Hepatic stellate cell (primary cell): ENCODE data around the gene ABLIM3.

ENCODE experiments used
- DNase-seq: peaks from one replicate; pipeline ENCODE4 v3.0.0; 2011; ENCODE audit warnings: low spot score

ABLIM3 gene

DNA sequence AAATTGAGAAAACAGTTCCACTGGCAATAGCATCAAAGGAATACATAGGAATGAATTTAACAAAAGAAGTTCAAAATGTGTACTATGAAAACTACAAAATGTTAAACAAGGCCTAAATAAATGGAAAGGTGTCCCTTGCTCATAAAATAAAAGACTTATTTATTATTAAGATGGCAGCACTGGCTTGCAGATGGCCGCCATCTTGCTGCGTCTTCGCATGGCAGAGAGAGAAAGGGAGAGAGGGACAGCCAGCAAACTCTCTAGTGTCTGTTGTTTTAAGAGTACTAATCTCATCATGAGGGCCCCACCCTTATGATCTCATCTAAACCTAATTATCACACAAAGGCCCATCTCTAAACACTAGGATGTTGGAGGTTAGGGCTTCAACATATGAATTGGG, 47.1 kb downstream of the ABLIM3 start:
- no peak for DNase-seq

DNA sequence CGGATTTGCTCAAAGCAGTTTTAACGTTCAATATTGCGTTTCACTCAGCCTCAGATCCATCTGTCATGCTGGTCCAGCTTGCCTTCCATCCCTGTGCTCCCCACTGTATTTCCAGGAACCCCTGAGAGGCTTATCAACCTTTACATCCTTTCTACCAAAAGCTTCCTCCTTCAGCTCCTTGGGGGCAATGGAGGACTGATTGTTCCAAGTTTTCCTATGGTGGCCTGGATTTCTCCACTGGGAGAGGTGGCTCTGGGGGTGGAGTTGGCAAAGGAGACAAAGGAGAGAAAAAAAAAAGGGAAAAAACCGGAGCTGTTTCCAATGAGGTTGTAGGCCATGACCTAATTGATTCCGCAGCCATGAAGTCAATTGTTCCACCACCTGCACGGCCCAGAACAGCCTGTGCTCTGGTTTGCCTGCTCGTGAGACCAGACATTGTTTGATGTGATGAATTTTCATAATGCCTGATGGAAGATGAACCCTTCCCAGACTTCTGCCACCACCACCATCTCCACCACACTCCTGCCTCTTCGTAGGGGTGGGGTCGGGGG, 54.1 kb downstream of the ABLIM3 start:
- no peak for DNase-seq

DNA sequence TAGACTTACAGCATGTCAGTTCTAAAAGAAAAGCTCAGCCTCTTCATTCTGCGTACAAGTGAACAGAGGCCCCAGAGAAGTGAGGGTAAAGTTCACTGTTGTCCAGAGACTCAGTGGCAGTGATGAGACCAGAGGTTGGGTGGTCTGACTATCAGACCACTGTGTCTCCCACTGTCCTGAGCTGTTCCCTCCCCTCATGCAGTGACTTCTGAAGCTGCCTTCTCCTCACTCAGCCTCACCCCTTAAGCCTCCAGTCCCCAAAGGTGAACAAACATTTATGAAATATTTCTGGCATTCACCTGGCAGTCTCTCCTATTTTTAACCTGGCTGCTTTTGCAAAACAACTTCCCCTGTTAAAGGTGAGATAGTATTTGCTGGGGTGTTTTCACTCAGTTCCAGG, 54.7 kb downstream of the ABLIM3 start:
- DNase-seq, result no peak

DNA sequence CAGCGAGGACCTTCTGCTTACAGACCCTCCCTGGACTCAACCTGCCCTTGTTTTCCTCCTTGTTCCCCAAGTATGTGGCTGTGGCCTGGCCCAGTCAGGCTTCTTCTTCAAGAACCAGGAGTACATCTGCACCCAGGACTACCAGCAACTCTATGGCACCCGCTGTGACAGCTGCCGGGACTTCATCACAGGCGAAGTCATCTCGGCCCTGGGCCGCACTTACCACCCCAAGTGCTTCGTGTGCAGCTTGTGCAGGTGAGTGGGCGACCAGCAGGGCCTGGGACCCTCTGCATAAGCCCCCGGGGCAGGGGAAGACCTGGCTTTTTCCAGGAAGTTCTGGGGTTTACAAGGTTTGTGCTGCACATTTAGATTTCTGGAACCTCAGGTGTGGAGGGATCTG, 56.9 kb downstream of the ABLIM3 start:
- DNase-seq, result no peak

DNA sequence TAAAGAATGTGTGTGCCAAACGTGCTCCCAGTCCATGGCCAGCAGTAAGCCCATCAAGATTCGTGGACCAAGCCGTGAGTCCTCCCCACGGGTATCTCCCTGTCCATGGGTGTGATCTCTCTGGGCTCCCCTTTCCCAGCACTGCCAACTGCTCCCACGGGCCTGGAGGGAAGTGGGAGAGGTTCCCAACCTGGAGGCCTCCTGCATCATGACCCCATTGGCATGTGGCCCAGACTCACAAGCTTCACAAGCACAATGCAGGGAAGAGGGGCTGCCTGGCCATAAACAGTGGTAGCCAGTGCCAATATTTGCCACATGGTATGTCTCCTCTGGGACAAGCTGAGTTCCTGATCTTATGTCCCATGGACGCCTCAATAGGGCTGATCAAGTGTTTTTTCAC, 59.1 kb downstream of the ABLIM3 start:
- DNase-seq, result no peak

DNA sequence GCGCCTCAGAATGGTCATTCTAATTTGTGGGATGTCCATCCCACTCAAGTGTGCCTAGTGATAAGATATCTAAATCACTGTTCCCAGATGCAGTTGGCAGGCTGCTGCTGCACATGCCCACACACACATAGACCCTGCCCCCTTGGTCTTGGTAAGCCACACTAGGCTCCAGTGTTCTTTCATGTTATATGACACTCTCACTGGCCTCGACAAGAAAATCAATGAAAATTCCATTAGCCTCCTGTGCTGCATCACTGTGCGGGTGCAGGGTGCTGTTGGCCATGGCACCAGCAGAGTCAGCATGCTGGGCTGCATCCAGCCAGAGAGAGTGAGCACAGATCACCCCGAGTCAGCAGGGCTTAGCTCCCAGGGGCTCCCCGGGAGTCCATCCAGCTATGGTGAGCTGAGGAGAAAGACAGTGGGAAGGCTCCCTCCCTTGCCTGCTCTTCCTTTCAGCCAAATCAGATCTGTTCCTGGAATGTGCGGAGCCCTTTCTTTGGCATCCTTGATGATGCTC, 59.9 kb downstream of the ABLIM3 start:
- DNase-seq, result no peak

DNA sequence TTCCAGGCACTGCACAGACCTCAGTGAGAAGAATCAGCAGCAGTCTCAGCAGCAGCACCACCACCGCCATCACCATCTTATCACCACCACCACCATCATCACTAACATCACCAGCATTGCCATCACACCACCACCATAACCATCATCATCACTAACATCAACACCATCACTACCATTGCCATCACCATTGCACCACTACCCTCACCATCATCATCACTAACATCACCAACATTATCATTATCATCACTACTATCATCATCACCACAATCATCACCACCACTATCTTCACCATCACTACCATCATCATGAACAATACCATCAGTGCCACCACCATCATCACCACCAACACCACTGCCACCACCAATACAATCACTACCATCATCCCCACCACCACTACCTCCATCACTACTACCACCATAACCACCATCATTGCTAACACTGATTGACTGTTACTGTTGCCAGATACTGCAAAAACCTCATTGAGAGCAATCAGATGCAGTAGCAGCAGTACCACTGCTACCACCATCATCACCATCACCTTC, 61.7 kb downstream of the ABLIM3 start:
- DNase-seq, result no peak

DNA sequence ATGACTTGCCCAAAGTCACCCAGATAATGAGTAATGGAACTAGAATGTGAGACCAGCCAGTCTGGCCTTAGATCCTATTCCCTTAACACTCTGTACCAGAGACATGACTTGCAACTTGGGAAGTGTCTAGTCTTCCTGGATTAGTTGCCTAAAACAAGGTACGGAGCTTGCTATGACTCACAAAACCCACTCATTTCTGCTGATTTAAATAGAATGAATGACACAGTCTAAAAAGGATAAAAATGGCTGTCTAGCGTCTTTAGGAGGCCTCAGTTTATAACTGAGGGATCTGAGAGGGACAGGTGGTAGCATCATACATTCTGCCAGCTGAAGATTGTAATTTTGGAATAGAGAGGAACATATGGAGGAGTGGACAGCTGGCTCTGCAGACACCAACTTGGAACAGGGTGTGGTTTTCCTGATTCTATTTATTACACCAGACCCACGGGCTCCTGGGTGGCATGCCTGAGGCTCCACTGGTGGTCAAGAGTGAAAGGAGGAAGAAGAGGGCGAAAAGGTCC, 62.7 kb downstream of the ABLIM3 start:
- no peak for DNase-seq

DNA sequence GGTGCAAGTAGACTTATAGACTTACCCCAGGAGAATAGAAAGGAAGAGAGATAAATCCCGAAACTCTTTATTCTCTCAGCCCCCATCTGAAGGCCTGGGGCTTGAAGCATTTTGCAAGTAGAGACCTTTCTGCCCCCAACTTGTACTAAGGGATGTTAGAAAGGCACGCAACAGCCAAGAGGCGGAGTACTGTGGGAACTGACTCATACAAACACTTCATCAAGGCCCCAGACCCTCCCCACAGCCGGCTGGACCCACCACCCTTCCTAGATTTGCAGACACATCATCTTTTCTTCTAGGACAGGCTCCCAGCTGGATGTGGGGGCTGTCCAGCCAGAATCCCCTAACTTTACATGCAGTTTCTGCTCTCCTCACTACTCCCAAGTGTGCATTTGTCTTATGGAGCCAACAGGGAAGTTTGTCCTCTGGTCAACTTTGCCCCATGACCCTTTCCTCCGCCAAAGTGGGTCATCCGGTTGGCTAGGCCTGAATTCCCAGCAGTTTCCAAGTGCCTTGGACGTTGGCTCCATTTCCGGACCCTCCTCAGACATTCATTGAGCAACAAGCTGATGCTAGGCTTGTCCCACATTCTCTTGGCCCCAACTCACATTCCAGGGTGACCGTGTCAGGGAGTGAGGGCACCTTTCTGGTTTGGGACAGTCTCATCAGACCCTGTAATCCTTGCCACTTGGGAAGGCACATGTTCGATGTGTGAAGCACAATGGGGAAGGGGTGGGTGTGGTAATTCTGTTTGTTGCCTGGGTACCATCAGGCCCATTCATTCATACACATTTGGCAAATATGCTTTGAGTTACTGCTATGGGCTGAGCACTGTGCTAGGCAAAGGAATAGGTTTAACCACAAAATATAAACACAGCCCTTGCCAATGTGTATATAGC, 64.6 kb downstream of the ABLIM3 start:
- DNase-seq, result peak; percentile 53

DNA sequence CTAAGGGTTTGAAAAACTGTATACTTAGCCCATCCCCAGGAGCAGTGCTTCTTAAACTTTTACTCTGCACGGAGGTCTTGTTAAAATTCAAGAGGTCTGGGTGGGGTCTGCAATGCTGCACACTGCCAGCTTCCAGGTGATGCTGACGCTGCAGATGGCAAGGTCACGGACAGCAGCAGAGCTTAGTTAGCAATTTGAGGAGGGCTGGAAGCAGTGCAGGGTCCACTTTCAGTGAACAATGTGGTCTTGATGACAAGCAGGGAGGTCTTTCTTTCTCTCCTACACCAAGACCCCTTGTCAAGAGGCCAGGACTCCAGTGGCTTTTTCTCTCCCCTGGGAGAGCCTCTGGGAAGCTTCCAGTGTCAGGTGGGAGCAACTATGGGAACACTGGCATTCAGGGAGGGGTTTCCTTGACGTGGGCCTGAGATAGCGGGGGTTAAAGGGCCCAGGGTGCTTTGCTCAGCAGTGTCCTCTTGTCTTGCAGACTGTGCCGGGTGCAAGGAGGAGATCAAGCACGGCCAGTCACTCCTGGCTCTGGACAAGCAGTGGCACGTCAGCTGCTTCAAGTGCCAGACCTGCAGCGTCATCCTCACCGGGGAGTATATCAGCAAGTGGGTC, 65.3 kb downstream of the ABLIM3 start:
- DNase-seq, result no peak

DNA sequence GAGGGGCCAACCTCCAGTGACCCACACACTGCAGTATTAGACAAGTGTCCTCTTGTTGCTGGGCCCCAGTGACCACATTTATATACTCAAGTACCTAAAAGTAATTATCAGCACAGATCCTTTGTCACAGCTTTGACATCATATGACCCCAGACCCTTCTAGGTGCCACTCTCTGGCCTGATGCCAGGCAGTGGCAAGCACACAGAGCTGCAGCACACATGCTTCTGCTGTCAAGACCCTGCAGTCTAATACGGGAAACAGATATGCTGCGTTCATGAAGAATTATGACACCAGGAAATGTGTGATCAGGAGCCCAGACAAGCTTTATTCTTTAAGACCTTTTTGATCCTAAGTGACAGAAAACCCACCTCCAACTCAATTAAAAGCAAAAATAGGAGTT, 66.5 kb downstream of the ABLIM3 start:
- DNase-seq, result no peak

DNA sequence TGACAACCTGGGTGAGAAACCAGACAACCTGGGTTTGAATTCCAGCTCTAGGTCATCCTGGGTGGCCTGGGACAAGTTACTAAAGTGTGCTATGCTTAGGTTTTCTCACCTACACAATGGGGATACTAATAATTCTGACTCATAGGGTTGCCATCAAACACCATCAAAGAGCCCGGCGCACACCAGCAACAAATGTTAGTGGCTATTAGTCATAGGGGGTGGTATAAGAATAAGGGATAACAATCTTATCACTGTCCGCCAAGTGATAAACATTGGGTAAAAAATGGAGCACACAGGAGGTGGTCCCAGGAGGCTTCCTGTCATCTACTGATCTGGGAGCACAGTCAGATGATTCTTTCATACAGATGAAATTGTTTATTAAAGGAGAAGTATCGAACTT, 68.9 kb downstream of the ABLIM3 start:
- DNase-seq, result peak; percentile 53

DNA sequence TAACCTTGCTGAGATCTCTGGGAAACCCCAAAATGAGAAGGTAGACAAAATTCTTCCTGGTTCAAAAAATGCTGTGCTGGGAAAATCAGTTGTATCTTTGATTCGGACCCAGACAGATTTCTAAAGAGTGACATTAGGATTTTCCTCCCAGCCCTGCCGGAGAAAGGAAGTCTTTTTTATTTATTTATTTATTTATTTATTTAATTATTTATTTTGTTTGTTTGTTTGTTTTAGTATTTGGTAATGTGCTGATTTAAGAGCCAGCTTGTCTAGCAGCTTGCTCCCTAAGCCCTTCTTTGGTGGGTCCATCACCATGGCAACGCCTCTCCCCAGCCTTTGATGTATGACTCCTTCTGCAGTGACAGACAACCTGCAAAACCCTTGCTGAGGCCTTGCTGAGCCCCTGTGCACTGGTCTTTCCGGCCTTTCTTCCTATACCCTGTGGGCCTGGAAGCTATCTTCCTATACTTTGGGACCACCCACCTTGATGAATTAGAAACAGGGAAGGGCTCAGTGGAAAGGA, 69.7 kb downstream of the ABLIM3 start:
- DNase-seq, result no peak

DNA sequence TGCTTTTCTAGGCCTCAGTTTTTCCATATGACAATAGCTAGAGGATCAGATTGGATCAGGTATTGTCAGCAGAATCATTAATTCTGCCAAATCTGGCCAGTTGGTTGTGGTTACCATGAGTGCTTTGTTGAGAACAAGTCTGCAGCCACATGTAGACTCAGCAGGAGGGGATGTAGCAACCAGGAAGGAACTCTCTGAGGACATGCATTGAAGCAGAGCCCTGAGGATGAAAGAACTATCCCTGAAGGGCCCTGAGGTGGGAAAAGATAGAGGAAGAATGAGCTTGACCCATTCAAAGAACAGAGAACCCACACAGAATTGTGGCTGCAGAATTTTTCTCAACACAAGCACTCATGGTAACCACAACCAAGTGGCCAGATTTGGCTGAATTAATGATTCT, 70.3 kb downstream of the ABLIM3 start:
- DNase-seq, result no peak

DNA sequence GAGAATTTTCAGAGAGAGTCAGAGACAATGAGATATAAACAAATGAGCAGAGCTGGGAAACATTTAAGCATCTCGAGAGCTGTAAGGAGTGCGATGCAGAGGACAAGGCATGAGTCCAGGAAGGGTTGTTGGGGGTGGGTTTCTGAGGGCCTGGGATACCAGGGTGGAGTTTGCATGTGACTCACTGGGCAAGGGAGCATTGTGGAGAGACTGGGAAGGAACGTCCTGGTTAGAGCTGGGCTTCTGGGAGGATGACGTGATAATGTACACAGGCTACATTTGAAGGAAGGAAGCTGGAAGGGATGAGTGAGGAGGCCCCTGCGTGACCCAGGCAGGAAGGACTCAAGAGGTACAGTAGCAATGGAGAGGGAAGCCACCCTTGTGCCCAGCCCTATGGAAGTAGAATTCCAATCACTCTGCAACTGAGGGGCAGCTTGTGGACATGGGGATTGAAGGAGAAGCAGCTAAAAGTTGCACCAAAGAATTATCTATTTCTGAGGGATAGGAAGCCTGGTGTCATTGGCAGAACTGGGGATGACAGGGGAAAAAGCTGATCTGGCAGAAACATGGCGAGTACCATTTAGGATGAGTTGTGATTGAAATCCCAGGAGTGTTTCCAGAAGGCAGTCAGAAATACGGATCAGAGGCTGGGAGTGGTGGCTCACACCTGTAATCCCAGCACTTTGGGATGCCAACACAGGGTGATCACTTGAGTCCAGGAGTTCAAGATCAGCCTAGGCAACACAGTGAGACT, 71.1 kb downstream of the ABLIM3 start:
- peak; percentile 93 for DNase-seq

DNA sequence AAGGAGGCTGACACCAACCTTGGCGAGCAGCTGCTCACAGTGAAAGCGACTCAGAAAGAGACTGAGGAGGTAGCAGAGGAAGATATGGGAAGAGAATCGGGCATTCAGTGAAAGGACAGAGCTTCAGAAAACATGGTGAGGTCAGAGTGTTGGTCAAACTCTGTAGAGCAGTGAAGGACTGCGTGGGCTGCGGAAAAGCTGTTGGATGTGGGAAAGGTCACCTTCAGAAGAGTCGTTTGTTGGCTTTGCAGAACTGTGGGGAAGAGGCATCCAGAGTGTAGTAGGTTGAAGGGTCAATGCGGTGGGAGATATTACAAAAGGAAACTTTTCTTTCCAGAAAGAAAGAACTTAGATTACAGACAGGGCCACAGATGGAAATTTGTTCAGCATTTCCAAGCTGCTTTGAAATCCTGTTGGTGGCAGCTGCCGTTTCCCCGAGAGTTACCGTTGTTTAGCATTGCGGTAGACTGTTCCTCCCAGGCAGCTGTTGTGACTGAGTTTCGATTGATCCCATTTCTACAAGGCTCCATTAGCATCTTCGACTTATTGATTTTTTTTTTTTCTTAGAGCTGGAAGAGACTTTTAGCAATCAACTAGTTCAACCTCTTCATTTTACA, 72.1 kb downstream of the ABLIM3 start:
- no peak for DNase-seq

DNA sequence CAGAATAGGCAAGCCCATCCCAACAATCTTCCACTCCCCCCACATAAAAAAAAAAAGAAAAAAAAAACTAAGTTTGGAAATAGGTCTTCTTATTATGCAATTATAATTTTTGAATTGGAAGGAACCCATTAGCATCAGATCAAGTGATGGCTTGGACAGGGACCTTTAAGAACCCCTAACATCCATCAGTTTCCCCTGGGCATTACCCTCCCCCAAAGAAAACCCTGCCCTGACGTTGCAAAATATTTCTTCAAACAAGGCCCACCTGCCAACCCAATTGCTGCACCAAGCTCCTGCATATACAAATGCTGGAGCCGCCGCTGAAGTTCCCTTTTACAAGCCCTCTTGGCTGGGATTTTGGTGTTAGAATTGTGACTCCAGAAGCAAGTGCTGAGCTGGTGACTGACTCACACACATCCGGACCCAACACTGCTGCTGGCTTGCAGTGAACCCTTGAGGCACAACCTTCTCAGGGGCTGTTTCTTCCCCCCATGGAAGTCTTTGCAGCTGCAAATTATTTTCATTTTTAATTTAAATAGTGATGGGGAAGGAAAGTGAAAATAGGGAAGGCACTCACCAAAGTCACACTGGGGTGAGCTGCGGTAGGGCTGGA, 74.3 kb downstream of the ABLIM3 start:
- DNase-seq, result no peak

DNA sequence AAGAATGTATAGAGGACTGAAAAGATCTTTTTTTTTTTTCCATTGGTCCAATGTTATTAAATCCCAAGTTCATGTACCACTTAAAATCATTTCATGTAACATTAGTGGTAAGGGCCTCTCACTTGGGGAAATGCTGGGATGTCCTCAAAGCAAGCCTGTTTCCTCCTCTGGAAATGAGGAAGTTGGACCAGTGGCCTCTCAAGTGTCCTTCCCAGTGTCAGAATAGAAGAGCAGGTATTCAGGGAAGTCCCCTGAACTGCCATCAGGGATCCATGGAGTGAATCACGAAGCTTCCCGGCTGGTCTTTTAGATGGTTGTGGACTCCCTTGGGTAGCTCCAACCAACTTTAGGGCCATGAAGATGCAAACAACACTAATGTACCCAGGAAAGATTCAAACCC, 75.2 kb downstream of the ABLIM3 start:
- DNase-seq, result no peak

DNA sequence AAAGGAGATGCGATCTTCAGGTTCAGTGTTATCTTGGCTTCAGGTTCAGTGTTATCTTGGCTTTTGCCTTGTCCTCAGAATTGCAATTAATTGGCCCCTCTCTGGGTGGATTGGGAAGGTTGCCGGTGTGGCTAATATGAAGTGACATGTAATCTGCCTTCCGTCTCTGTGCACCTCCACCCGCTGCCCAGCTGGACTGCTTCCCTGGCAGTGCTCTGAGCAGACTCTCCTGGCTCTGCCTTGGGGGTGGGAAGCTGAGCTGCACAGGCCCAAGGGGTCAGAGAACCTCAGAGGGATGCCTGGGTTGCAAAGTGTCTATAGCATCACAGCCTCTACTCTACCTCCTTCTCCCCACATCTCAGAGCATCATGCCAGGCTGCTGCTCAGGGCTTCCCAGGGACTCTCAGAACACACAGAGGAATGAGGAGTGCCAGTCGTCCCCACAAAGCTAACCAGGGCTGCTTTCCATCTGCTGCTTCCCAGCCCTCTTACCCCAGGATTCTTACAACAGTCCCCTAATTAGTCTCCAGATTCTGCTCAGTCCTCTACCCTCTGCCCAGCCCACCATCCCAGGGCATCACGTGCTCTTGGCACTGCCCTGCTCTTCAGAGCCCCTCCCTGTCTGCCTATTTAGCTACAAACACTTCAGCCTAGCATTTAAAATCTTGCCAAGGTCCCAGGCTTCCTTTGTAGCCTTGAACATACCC, 76.0 kb downstream of the ABLIM3 start:
- no peak for DNase-seq

DNA sequence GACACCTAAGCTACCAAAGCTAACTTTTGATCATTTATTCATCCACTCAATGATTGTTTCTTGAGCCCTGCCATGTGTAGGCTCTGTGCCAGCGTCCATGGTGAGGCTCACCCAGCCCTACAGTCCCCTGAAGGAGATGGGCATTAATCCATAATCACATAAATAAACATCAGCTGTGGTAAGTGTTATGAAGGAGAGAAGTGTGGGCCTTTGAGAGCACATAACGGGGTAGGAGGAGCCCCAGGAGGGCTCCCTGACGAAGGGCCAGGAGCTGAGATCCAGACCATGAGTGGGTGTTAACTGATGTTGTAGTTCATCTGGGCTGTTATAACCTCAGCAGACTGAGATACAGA, 76.5 kb downstream of the ABLIM3 start:
- no peak for DNase-seq
